ENCODE measurements around the gene DYRK1B.
A peak's percentile ranks its signal among the peaks of the same experiment; 100 is the strongest.

DYRK1B gene

GRCh38 chr19:39852882-39853281, 18.9 kb upstream of the DYRK1B start:
- DNase-seq: no peak

DNA sequence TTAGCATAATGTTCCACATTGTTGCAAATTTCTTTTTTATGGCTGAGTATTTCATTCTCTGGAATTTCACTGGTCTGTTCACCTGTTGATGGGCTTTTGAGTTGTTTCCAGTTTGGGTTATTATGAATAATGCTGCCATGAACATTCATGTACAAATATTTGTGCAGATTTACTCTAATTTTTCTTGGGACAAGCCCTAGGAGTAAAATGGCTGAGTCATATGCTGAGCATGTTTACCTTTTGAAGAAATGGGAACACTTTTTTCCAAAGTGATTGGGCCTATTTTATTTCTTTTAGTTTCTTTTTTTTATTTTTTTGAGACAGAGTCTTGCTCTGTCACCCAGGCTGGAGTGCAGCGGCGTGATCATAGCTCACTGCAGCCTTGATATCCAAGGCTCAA, 16.9 kb upstream of the DYRK1B start:
- DNase-seq: no peak

DNA sequence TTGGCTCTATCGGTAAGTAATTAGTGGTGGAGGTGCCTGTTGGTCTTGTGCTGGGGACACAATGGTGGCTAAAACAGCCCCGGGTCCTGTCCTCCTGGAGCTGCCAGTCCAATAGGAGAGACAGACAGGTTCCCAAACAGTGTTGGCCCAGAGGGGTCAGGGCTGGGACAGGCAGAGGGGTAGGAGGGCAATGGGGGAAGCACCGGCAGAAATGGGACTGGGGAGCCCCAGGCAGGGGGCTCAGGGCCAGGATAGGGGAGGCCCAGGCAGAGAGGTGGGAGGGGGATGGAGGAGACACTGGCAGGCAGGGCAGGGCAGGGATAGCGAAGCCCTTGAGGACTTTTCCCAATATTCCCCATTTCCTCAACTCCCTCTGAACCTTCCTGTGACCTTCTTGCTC, 14.4 kb upstream of the DYRK1B start:
- no peak for DNase-seq

DNA sequence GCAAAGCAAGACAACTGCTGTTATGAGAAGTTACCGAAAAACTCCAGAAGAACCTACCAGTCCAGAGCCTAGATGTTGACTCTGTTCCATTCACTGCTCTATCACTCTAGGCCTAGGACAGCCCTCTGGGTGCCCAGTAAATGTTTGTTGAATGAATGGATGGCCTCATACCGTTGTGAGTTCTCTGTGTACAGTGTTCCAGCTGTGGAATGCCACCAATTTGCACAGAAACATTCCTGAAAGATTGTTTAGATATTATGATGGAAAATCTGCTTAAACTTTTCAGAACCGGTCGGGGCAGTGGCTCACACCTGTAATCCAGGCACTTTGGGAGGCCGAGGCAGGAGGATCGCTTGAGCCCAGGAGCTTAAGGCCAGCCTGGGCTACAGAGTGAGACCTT, 13.6 kb upstream of the DYRK1B start:
- no peak for DNase-seq

- no peak for DNase-seq
These were observed 12.9 kb upstream of the DYRK1B start for GRCh38 chr19:39846678-39847486.

- DNase-seq: peak; percentile 87
These were observed 12.1 kb upstream of the DYRK1B start, which contains the start of gene FBL for GRCh38 chr19:39845933-39846677. Gene FBL, minus strand, starts transcription at chr19:39846379. Its CDS starts 79 bp downstream, at chr19:39846300.

- peak; percentile 24 for DNase-seq
These were observed 11.6 kb upstream of the DYRK1B start for GRCh38 chr19:39845584-39845932.

- DNase-seq: no peak
These were observed 11.2 kb upstream of the DYRK1B start for GRCh38 chr19:39845172-39845571.

DNA sequence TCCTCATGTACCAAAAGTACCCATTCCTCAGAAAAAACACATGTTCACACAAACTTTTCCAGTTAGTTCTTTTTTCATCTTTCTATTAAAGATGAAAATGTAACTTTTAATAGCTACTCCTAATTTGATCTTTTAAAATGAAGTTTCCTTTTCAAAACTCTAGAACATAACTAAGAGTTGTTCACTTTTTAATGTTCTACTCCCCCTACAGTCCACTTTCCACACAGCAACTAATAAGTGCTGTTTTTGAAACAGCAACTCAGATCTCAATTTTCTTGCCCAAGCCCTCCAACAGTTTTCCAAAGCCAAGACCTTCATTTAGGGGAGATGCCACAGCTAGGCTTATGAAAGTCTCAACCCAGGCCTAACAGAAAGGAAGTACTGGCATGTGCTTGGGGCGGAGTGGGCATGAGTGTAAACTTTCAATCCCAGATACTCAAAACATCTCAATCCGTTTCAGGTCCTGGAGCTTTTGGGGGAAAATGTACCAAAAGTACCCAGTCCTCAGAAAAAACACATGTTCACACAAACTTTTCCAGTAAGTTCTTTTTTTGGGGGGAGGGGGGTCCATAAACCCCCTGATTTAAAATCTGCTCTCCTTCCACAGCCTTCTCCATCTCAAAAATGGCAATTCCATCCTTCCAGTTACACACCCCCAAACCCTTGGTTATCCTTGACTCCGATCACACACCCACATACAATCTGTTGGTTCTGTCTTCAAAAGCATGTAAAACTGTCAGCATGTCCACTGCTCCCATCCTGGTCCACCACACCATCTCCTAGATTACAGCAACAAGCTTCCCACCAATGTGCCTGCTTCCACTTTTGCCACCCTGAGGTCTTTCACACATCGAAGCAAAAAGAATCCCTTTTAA, 10.2 kb upstream of the DYRK1B start:
- peak; percentile 41 for DNase-seq

GRCh38 chr19:39842693-39843435, 8.9 kb upstream of the DYRK1B start:
- no peak for DNase-seq

DNA sequence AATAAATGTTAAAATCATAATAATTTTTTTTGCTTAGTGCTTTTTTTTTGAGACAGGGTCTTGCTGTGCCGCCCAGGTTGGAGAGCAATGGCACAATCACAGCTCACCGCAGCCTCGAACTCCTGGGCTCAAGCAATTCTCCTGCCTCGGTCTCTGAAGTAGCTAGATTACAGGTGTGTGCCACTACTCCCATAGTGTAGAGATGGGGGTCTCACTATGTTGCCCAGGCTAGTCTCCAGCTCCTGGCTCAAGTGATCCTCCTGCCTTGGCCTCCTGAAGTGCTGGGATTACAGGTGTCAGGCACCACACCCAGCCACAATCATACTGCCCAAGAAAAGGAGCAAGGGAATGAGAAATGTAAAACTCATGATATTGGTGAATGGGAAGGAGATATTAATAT, 7.1 kb upstream of the DYRK1B start:
- DNase-seq: no peak

- DNase-seq: no peak
These were observed 6.5 kb upstream of the DYRK1B start for GRCh38 chr19:39840492-39840891.

DNA sequence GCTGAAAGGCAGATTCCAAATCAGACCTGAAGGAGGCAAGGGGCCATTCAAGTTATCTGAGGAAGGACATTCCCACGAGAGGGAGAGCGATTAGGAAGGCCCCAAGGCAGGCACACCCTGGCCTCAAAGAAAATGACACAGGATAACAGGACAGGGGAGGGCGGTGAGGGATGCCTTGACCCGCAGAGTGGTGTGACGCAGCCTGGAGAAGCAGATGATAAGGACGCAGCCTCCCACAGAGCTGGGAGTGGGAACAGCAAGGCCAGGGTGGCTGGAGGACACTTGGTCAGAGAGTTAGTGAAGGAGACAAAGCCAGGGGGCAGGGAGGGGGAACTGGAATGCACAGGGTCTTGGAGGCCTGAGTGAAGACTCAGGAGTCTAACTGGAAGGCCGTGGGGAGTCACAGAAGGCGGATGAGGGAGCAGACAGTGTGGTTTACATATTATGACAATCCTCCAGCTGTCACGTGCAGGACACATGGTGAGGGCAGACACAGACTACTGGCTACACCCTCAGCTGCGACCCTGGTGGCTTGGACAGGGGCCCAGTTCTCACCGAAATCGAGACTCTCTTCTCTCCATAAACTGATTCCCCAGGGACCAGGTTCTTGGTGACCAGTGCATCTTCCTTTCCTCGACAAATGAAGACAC, 5.8 kb upstream of the DYRK1B start:
- DNase-seq: no peak

GRCh38 chr19:39838569-39838968, 4.6 kb upstream of the DYRK1B start:
- no peak for DNase-seq

- no peak for DNase-seq
These were observed 4.0 kb upstream of the DYRK1B start for GRCh38 chr19:39837978-39838377.

DNA sequence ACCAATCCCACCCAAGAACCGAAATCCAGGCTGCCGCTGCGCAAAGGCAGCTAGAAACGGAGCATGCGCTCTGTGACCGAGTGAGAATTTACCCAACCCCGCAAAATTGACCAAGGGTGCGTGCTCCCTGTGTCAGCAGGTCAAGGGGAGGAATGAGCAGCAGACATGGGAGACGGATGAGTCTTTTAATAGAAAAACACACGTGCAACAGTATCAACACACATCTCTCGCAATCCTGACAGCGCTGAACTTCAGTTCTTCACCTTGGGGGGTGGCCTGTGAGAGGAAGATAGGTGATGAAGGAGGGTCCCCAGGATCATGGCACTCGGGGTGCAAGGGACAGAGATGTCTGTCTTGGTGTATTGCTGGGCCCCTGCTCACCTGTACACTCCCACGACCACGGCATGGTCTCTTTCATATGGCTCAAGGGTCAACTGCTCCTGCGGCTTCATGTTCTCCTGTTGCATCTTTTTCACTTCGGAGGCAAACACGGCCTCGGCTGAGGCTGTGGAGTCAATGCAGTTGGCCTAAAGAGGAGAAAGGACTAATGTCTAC, 402 bp upstream of the DYRK1B start:
- no peak for DNase-seq

- no peak for DNase-seq
These were observed 850 bp downstream of the DYRK1B start for GRCh38 chr19:39833160-39833463.

DNA sequence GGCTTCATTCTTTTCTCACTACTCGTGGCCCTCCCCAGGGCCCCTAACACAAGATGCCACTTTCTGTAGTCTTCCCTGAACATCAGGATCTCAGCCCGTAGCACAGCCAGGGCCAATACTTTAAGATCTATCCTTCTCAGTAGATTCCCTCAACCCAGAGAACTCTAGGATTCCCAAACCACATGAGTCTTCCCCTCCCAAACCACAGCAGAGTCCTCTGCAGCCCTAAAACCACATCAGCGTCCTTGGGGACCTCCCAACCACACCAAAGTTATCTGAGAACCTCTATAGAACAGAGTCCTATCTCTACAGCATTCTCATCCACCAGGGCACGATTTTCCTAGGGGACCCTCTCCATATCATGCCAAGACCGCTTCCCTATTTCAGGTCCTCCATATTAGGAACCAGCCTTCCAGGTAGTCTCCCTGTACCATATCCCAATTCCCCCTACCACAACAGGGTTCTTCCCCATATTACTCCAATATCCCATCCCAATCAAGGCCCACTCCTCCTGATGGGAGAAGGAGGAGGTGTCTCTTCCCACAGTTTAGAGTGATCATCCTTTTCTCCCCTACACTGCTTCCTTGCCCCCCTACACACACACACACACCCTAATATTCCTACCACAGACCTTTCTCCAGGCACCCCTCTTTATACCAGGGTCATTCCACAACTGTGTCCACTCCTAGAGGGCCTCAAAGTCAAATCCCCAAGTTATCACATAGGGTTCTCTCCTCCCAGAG, 1.4 kb downstream of the DYRK1B start:
- no peak for DNase-seq

GRCh38 chr19:39831679-39832078, 2.3 kb downstream of the DYRK1B start:
- no peak for DNase-seq

DNA sequence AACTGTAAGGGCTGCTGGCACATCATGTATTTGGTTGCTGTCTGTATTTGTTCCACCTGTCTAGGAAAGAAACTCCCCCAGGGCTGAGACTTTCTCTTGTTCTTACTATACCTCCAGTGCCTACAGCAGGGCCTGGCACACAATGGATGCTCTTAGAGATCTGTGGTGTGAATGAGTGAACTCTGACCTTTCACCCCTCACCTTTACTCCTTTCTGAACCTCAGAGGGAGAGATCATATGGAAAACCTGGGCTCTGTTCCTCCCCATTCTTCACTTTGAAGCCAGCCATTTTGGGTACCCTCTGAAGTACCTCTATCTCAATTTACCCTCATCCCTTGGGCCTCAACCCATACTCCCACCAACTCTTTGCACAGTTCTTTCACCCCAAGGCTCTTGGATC, 3.1 kb downstream of the DYRK1B start:
- DNase-seq: no peak

DNA sequence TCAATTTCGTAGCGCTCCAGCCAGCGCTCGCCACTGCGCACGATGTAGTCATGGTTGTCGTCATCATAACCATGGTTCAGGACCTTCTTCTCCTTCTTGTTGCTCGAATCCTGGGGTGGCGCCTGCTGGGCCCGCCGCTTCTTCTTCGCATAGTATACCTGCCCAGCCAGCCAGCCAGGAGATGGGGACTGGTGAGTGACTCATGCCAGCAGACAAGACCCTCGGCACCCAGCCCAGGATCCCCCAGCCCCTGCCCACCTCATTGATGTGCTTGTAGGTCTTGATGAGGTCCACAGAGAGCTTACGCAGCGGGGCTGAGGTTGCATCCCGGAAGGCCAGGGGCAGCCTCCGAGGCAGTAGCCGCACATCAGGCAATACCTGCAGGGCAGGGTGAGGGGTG, 3.6 kb downstream of the DYRK1B start:
- no peak for DNase-seq
